Nephron (organoid): Measurements from ENCODE around the gene SFXN5.

Experiments used
- H3K27ac Mint-ChIP-seq, 3 experiments: 2 replicates each; pipeline ENCODE4 v1.8.0; 2020; ENCODE audit warnings: mixed read lengths in 3 of 3, mild to moderate bottlenecking in 2 of 3, moderate library complexity in 1 of 3
- H3K27me3 Mint-ChIP-seq: 2 replicates; pipeline ENCODE4 v1.8.0; 2021; ENCODE audit warnings: low read depth, mild to moderate bottlenecking, moderate library complexity, mixed read lengths
- H3K36me3 Mint-ChIP-seq: 2 replicates; pipeline ENCODE4 v1.8.0; 2020; ENCODE audit warnings: low read depth, mixed read lengths
- H3K4me1 Mint-ChIP-seq: 2 replicates; pipeline ENCODE4 v1.8.0; 2020; ENCODE audit warnings: mixed read lengths
- H3K4me3 Mint-ChIP-seq, 3 experiments: 2 replicates each; pipeline ENCODE4 v1.8.0; 2020; ENCODE audit warnings: mild to moderate bottlenecking in 3 of 3, mixed read lengths in 3 of 3, moderate library complexity in 2 of 3
- H3K9me3 Mint-ChIP-seq: 2 replicates; pipeline ENCODE4 v1.8.0; 2020; ENCODE audit warnings: mixed read lengths
- TF ChIP-seq, protein P1 (sequence below), 3 experiments: fragments of 200-600 bp; sonication (generic); IDR thresholded peaks; one replicate each; pipeline ENCODE4 v1.5.0; 2021; ENCODE audit warnings: antibody characterized with exemption in 3 of 3; ENCODE audit not compliant: unreplicated experiment in 3 of 3

The SFXN5 gene

DNA sequence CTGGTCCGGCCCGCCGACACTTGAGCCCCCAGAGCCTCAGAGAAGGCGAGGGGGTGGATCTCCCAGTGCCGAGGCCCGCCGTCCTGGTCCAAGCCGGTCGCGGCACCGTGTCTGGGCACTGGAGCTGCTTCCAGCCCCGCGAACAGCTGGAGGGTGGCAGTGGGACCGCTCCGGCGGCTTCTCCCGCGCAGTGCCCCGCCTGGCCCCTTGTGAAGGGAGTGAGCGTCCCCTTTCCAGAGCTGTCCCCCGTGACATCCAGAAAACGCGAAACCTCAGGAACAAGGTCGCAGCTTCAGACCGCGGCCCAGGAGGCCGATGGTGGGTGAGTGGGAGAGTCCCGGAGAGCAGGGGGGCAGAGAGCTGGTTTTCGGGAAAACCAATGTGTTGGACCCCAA is 154.8 kb downstream of the SFXN5 start:
- TF ChIP-seq, protein P1, sequence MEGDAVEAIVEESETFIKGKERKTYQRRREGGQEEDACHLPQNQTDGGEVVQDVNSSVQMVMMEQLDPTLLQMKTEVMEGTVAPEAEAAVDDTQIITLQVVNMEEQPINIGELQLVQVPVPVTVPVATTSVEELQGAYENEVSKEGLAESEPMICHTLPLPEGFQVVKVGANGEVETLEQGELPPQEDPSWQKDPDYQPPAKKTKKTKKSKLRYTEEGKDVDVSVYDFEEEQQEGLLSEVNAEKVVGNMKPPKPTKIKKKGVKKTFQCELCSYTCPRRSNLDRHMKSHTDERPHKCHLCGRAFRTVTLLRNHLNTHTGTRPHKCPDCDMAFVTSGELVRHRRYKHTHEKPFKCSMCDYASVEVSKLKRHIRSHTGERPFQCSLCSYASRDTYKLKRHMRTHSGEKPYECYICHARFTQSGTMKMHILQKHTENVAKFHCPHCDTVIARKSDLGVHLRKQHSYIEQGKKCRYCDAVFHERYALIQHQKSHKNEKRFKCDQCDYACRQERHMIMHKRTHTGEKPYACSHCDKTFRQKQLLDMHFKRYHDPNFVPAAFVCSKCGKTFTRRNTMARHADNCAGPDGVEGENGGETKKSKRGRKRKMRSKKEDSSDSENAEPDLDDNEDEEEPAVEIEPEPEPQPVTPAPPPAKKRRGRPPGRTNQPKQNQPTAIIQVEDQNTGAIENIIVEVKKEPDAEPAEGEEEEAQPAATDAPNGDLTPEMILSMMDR (IDR thresholded peaks at IDR 0.05; ENCODE audit: unreplicated experiment in 3 of 3): no peak
- no peaks in the 10 kb centered on the region for H3K9me3 Mint-ChIP-seq
- no peaks in the 10 kb centered on the region for H3K36me3 Mint-ChIP-seq
- H3K4me3 Mint-ChIP-seq: peak overlapping the region; percentile 77 to 82 (median 77)
- peaks cover 55% of the 10 kb centered on the region for H3K27me3 Mint-ChIP-seq
- H3K4me1 Mint-ChIP-seq: no peaks in the 10 kb centered on the region
- H3K27ac Mint-ChIP-seq: peak overlapping the region in 1 of 3 experiments; percentile 60

DNA sequence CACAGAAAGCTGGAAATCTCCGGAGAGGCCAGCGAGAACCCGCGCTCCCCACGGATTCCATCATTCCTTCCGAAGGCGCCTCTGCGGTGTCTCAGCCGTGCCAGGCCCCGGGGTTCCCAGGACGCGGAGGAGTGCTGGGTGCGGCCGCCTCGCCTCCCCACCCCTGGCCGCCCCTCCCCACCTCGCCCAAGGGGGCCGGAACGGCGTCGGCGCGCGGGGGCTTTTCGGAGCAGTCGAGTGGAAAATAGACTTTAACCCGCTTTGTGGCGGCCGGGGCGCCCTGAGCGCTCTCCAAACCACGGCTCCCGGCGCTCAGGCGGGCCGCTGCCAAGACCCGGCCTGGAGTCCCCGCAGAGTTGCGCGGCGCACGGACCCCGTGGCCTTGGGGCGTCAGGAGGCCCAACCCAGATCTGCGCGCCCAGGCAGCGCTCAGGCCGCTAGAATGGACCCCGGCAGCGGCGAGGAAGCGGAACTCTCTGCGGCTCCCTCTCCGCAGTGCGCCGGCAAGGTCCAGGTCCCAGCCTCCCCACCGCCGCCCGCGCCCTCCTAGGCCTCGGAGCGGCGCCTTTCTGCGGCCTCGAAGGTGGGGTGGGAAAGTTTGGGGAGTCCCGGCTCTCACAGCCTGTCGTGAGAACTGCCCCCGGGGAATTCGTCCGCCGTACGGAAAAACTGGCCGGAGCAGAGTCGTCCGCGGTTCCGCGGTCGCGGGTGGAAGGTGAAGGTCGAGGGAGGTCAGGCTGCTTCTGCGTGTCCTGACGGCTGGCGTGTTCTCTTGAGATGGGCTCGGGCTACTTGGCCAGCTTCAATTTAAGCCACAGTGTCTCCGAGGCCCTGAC is 155.4 kb downstream of the SFXN5 start:
- H3K27ac Mint-ChIP-seq: no peak overlapping the region
- peaks cover 62% of the 10 kb centered on the region for H3K27me3 Mint-ChIP-seq
- H3K9me3 Mint-ChIP-seq: no peaks in the 10 kb centered on the region
- TF ChIP-seq, protein P1 (IDR thresholded peaks at IDR 0.05; ENCODE audit: unreplicated experiment in 3 of 3): no peak
- H3K4me1 Mint-ChIP-seq: no peaks in the 10 kb centered on the region
- H3K36me3 Mint-ChIP-seq: no peaks in the 10 kb centered on the region
- peak overlapping the region; percentile 34 to 73 (median 61) for H3K4me3 Mint-ChIP-seq

DNA sequence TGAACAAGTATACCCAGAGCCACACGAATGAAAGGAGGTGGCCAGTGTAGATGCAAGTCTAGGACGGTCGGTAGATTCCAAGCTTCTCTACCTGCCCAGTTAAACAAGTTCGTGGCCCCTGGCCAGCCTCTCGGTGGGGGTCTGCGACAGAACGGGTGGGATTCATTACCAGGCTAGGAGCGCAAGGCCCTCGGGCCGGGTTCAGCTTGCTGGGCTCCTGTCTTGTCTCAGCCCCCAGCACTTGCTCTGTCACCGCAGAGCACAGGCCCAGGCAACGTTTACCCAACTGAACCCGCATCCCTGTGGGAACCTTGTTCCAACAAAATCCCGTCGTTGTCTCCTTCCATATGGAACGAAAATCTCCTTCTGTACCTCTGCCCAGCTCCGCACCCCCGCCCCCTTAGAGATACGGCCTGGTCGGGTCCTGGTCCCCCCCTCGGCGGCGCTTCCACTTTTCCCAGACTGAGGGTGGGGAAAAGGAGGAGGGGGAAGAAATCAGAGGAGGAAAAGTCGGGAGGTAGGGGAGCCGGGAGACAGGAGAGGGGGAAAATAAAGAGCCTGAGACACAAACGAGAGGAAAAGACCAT is 156.1 kb downstream of the SFXN5 start:
- peak overlapping the region; percentile 58 to 73 (median 59) for H3K4me3 Mint-ChIP-seq
- no peaks in the 10 kb centered on the region for H3K36me3 Mint-ChIP-seq
- H3K27me3 Mint-ChIP-seq: peaks cover 69% of the 10 kb centered on the region
- TF ChIP-seq, protein P1 (IDR thresholded peaks at IDR 0.05; ENCODE audit: unreplicated experiment in 3 of 3): no peak
- H3K4me1 Mint-ChIP-seq: no peaks in the 10 kb centered on the region
- H3K27ac Mint-ChIP-seq: no peak overlapping the region
- H3K9me3 Mint-ChIP-seq: no peaks in the 10 kb centered on the region

DNA sequence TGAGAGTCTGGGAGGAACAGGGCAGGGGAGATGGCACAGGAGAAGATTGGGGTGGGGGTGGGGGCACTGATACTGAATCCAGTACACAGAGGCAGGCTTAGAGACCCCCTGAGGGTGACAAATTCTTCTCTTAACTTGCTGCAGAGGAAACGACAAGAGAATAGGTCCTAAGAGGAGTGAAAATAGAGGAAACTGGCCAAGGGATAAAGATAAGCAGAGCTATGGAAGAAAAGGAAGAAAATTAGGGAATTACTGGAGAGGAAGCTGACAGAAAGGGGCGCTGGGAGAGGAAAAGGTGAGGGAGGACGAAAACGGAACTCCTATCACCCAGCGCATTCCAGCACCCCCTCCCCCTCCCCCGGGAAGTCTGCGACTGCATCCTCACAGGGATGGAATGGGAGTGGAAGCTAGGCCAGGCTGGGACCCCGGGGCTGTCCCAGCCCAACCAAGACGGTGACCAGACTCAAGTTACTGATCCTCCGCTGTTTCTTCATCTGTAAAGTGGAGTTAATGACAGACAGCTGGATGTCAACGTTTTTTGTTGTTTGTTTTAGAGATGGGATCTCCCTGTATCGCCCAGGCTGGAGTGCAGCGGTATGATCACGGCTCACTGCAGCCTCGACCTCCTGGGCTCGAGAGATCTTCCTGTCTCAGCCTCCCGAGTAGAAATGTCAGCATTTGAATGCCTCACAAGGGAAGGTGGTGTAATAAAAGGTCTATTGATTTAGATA is 156.8 kb downstream of the SFXN5 start:
- no peak overlapping the region for H3K27ac Mint-ChIP-seq
- TF ChIP-seq, protein P1 (IDR thresholded peaks at IDR 0.05; ENCODE audit: unreplicated experiment in 3 of 3): no peak
- H3K4me1 Mint-ChIP-seq: no peaks in the 10 kb centered on the region
- no peaks in the 10 kb centered on the region for H3K9me3 Mint-ChIP-seq
- peaks cover 75% of the 10 kb centered on the region for H3K27me3 Mint-ChIP-seq
- H3K4me3 Mint-ChIP-seq: peak overlapping the region; percentile 58 to 73 (median 65)
- no peaks in the 10 kb centered on the region for H3K36me3 Mint-ChIP-seq

DNA sequence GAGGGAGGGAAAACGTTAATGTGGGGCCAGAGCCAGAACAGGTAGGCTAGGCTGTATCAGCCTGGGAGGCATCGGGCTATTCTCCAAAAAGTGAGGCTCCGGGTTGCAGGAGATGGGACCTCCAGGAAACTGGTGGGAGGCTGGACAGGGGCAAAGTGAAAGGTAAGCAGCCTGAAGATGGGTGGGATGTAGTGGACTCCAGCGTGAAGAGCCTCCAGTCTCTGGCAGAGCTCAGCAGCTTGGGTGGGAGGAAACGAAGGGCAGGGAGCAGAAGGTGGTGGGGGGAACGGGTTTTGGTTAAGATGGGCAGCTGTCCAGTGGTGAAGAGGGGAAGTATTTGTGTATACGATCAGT is 157.3 kb downstream of the SFXN5 start:
- no peak overlapping the region for H3K27ac Mint-ChIP-seq
- H3K4me3 Mint-ChIP-seq: peak overlapping the region in 2 of 3 experiments; percentile 20 to 49
- TF ChIP-seq, protein P1 (IDR thresholded peaks at IDR 0.05; ENCODE audit: unreplicated experiment in 3 of 3): no peak
- peaks cover 81% of the 10 kb centered on the region for H3K27me3 Mint-ChIP-seq
- H3K36me3 Mint-ChIP-seq: no peaks in the 10 kb centered on the region
- no peaks in the 10 kb centered on the region for H3K4me1 Mint-ChIP-seq
- H3K9me3 Mint-ChIP-seq: no peaks in the 10 kb centered on the region
